Ovary (tissue), 9 donors: ENCODE data around the gene GPC1. TPM values are rescaled to one million over a fixed set of nuclear protein-coding genes. Genes with fewer than 3 reads are reported as not detected.
A peak's percentile ranks its signal among the peaks of the same experiment; 100 is the strongest.

ENCODE experiments used
- DNase-seq, 5 donors: peaks; one replicate each; pipeline ENCODE4 v3.0.0-alpha.2; 2019 to 2020
- H3K27ac ChIP-seq, 2 donors: fragments of 200-600 bp; one replicate each; pipeline versions ENCODE4 v1.5.1 to v1.8.0; 2019 to 2022
- H3K27me3 ChIP-seq: fragments of 200-600 bp; one replicate; pipeline ENCODE4 v1.8.0; 2022
- H3K36me3 ChIP-seq: fragments of 200-600 bp; sonication (generic); one replicate; pipeline ENCODE4 v1.5.1; 2019
- H3K4me1 ChIP-seq: one replicate; pipeline ENCODE4 v1.8.1; 2013; ENCODE audit warnings: mild to moderate bottlenecking, moderate library complexity; ENCODE audit not compliant: insufficient read depth
- H3K4me3 ChIP-seq: fragments of 200-600 bp; sonication (generic); one replicate; pipeline ENCODE4 v1.5.1; 2017
- H3K9me3 ChIP-seq, 2 donors: fragments of 200-600 bp in 1 of 2; sonication (generic) in 1 of 2; one replicate each; pipeline versions ENCODE4 v1.5.1 to v1.8.1; 2013 to 2019; ENCODE audit warnings: mild to moderate bottlenecking in 1 of 2, moderate library complexity in 1 of 2
- EP300 ChIP-seq: sonication (generic); formaldehyde crosslinking; IDR thresholded peaks from one replicate; pipeline ENCODE4 v1.6.1; 2017; ENCODE audit warnings: antibody characterized with exemption
- POLR2A ChIP-seq: fragments of 450-650 bp; IDR thresholded peaks from one replicate; pipeline ENCODE4 v1.6.1; 2017; ENCODE audit warnings: antibody characterized with exemption, mild to moderate bottlenecking, moderate library complexity
- WGBS, 3 donors: extraction: QIAGEN DNeasy Blood & Tissue Kit in 1 of 3; methylation state at CpG; one replicate each; pipeline versions ENCODE4 v1.1.5 to v1.1.7; 2013 to 2017; 5-methylcytosine and 5-hydroxymethylcytosine counted together
- intact Hi-C, 4 donors: fragments of 100-400 bp; cut with DNase I; formaldehyde crosslinking; loops; one replicate each; pipeline versions ENCODE4 v1.11.0 to v1.15.1; 2022 to 2023
- polyA plus RNA-seq, 2 donors: library from polyadenylated mRNA; stranded (reverse); fragments of 200-250 nt in 1 of 2; fragments of 350-450 nt in 1 of 2; fragmentation: Illumina TruSeq in 1 of 2; extraction: RNeasy Lipid Tissue Mini Kit (QIAGEN cat#74804) in 1 of 2; gene quantifications; one replicate each; pipeline ENCODE4 v1.2.3, GENCODE V29; 2013 to 2014
- total RNA-seq, 7 donors: library from RNA; depleted of rRNA in 2 of 7; stranded (reverse); fragments of >200 nt in 2 of 7; fragmentation: NEBNext Ultra II Directional in 3 of 7; extraction: Animal tissue kit (Norgen Biotek cat#: 25700) in 3 of 7; gene quantifications; one replicate each; pipeline versions ENCODE4 v1.1.0 to v1.2.4, GENCODE V29; 2016 to 2023
- TF ChIP-seq, protein P1 (sequence below), 3 donors: fragments of 450-650 bp in 2 of 3; fragments of 200-600 bp in 1 of 3; IDR thresholded peaks; one replicate each; pipeline versions ENCODE4 v1.5.1 to v1.8.0; 2016 to 2022; ENCODE audit warnings: antibody characterized with exemption in 3 of 3, mild to moderate bottlenecking in 1 of 3
- donor health status: DM: no; HTN: no; CAD: no; lungs with moderate emphysema.
- donor health status: DM: no; HTN: no; CAD: no.
- donor health status: Bipolar disorder and iron deficiency.
- donor health status: DM: yes; HTN: yes; CAD: no.
- donor health status: DM: no; HTN: no; CAD: no.
- donor health status: DM: yes; HTN: yes; CAD: no.

The GPC1 gene
- total and polyA plus RNA-seq, 9 donors, result 2.9 to 149 (median 71.4) TPM

- TF ChIP-seq EP300, result no peak
Measured at GRCh38 chr2:240396623-240397541, 38.6 kb upstream of the GPC1 start.

DNA sequence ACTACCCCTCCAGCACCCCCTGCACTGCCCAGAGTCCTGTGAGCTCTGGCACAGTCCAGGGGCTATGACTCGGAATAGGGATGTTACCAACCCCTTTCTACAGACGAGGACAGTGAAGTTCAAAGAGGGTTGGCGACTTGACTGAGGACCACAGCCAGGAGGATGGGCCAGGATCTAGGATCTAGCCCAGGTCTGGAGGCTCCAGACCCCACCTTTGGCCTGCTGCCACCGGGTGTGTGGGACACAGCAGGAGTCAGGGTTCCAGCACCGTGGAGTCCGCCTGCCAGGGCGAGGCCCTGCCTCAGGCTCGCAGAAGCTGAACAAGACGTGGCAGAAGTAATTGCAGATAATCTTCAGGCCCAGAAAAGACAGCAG lies 37.9 kb upstream of the GPC1 start:
- TF ChIP-seq, protein P1, sequence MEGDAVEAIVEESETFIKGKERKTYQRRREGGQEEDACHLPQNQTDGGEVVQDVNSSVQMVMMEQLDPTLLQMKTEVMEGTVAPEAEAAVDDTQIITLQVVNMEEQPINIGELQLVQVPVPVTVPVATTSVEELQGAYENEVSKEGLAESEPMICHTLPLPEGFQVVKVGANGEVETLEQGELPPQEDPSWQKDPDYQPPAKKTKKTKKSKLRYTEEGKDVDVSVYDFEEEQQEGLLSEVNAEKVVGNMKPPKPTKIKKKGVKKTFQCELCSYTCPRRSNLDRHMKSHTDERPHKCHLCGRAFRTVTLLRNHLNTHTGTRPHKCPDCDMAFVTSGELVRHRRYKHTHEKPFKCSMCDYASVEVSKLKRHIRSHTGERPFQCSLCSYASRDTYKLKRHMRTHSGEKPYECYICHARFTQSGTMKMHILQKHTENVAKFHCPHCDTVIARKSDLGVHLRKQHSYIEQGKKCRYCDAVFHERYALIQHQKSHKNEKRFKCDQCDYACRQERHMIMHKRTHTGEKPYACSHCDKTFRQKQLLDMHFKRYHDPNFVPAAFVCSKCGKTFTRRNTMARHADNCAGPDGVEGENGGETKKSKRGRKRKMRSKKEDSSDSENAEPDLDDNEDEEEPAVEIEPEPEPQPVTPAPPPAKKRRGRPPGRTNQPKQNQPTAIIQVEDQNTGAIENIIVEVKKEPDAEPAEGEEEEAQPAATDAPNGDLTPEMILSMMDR (IDR thresholded peaks at IDR 0.05), result no peak
- TF ChIP-seq EP300 (no peak), POLR2A (no peak)
- Histone ChIP-seq H3K36me3 (no peaks in the 10 kb centered on the region), H3K9me3 (no peaks in the 10 kb centered on the region), H3K27ac (no peak overlapping the region), H3K4me3 (no peak overlapping the region), H3K4me1 (no peaks in the 10 kb centered on the region), H3K27me3 (no peaks in the 10 kb centered on the region)
- peak in 3 of 5 donors; percentile 7 to 31 (median 11) for DNase-seq
- 90 to 93% (median 90%) methylated on average over 9 of the region's 9 CpGs for WGBS, 3 donors
- intact Hi-C loops, result no loop called here

More at GRCh38 chr2:240396623-240397541, 38.6 kb upstream of the GPC1 start:
- DNase-seq, result peak in 3 of 5 donors; percentile 3 to 16 (median 10)
- no peaks in the 10 kb centered on the region for H3K4me1 ChIP-seq
- 89 to 91% (median 90%) methylated on average over 12 of the region's 12 CpGs for WGBS, 3 donors
- intact Hi-C loops, result no loop called here
- no peaks in the 10 kb centered on the region for H3K27me3 ChIP-seq
- H3K36me3 ChIP-seq, result no peaks in the 10 kb centered on the region
- H3K27ac ChIP-seq, result no peak overlapping the region
- no peak overlapping the region for H3K4me3 ChIP-seq
- no peaks in the 10 kb centered on the region for H3K9me3 ChIP-seq

DNA sequence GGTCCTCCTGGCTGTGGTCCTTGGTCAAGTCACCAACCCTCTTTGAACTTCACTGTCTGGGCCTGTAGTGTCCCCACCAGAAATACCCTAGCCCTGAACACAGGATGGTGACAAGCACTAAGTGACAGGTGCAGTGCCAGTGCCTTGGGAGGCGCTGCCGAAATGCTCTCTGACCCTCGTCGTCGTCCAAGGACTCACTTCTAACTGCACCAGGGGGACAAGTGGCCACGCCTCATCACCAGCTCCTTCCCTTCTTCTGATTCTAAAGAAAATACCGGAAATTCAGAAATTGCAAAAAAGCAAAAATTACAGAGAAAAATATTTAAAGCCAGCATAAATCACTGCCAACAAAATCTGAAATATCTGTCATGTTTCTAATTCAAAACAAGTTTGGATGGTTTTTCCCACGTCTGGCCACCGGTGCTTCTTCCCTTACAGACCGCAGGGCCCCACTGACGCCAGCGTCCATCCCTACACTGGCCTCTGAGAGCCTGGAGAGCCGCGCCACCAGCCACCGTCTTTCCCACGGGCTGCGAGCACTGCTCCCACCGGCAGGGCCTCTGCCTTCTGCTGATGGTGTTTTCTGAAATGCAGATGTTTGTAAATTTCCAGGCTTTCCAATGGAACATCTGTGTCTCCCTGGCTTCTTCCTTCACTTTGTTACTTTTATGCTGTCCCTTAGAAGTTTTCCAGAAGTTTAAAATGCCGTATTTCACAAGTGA lies 37.4 kb upstream of the GPC1 start:
- 48 to 56% (median 53%) methylated on average over 19 of the region's 19 CpGs for WGBS, 3 donors
- peak in 3 of 5 donors; percentile 14 to 41 (median 19) for DNase-seq
- no peaks in the 10 kb centered on the region for H3K27me3 ChIP-seq
- H3K27ac ChIP-seq, result no peak overlapping the region
- no peak overlapping the region for H3K4me3 ChIP-seq
- intact Hi-C loops, result no loop called here
- H3K36me3 ChIP-seq, result no peaks in the 10 kb centered on the region
- no peaks in the 10 kb centered on the region for H3K4me1 ChIP-seq
- TF ChIP-seq POLR2A (no peak), EP300 (no peak)
- TF ChIP-seq, protein P1 (IDR thresholded peaks at IDR 0.05), result no peak
- no peaks in the 10 kb centered on the region for H3K9me3 ChIP-seq

DNA sequence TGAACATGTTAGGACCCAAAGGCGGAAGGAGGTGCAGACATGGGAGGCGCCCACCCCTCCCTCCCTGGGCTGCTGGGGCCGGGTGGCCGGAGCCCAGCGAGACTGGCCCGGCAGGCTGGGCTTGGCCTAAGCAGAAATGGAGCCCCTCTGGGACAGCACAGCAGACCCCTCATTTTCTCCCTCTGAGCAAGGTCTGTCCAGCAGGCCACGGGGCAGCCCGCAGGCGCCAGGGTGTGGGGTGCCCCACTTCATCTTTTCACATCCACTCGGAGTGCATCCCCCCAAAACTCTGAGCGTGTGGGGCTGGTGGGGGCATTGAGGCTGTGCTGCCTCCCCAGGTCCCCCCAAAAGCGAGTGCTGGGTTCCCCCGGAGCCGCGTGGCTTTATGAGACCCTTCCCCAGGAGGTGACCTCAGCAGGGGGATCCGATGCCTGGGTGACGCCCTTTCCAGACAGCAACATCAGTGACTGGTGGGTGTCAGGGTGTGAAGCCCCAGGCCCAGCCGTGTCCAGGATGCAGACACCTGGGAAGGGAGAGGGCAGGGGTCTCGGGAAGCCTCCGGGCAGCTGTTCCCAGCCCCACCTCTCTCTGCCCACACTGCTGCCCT lies 36.7 kb upstream of the GPC1 start:
- DNase-seq, result peak in 3 of 5 donors; percentile 6 to 25 (median 12)
- no peak overlapping the region for H3K27ac ChIP-seq
- intact Hi-C loops, result no loop called here
- no peaks in the 10 kb centered on the region for H3K4me1 ChIP-seq
- H3K27me3 ChIP-seq, result no peaks in the 10 kb centered on the region
- H3K36me3 ChIP-seq, result no peaks in the 10 kb centered on the region
- TF ChIP-seq POLR2A (no peak), EP300 (no peak)
- TF ChIP-seq, protein P1 (IDR thresholded peaks at IDR 0.05), result no peak
- no peak overlapping the region for H3K4me3 ChIP-seq
- WGBS, 3 donors, result 79 to 89% (median 81%) methylated on average over 20 of the region's 20 CpGs
- no peaks in the 10 kb centered on the region for H3K9me3 ChIP-seq
